ENCODE results near the gene SYNE1.

Gene SYNE1

GRCh38 chr6:152416652-152417051, 220.5 kb downstream of the SYNE1 start:
- DNase-seq = no peak

- DNase-seq = no peak
Observed at GRCh38 chr6:152404936-152405595, 232.1 kb downstream of the SYNE1 start.

- no peak for DNase-seq
Observed at GRCh38 chr6:152404086-152404857, 232.9 kb downstream of the SYNE1 start.

GRCh38 chr6:152402791-152403190, 234.4 kb downstream of the SYNE1 start:
- DNase-seq = no peak

- DNase-seq = no peak
Observed at GRCh38 chr6:152401978-152402377, 235.2 kb downstream of the SYNE1 start.

- no peak for DNase-seq
Observed at GRCh38 chr6:152399399-152399798, 237.8 kb downstream of the SYNE1 start.

- DNase-seq = no peak
Observed at GRCh38 chr6:152398993-152399392, 238.2 kb downstream of the SYNE1 start.

- DNase-seq = no peak
Observed at GRCh38 chr6:152398316-152398715, 238.8 kb downstream of the SYNE1 start.

- DNase-seq = no peak
Observed at GRCh38 chr6:152394303-152394702, 242.9 kb downstream of the SYNE1 start.

GRCh38 chr6:152391179-152391880, 245.8 kb downstream of the SYNE1 start:
- no peak for DNase-seq

- no peak for DNase-seq
Observed at GRCh38 chr6:152387091-152387490, 250.1 kb downstream of the SYNE1 start.

- no peak for DNase-seq
Observed at GRCh38 chr6:152386131-152386530, 251.0 kb downstream of the SYNE1 start.

- DNase-seq = no peak
Observed at GRCh38 chr6:152380993-152381898, 255.9 kb downstream of the SYNE1 start.

GRCh38 chr6:152380351-152380767, 256.8 kb downstream of the SYNE1 start:
- DNase-seq = no peak

GRCh38 chr6:152379423-152379822, 257.7 kb downstream of the SYNE1 start:
- DNase-seq = no peak

GRCh38 chr6:152378169-152378568, 259.0 kb downstream of the SYNE1 start:
- no peak for DNase-seq

- DNase-seq = no peak
Observed at GRCh38 chr6:152375197-152375596, 262.0 kb downstream of the SYNE1 start.

GRCh38 chr6:152372945-152373344, 264.2 kb downstream of the SYNE1 start:
- DNase-seq = no peak

GRCh38 chr6:152371775-152372174, 265.4 kb downstream of the SYNE1 start:
- no peak for DNase-seq

GRCh38 chr6:152368751-152369624, 268.2 kb downstream of the SYNE1 start:
- no peak for DNase-seq

- DNase-seq = no peak
Observed at GRCh38 chr6:152364866-152365265, 272.3 kb downstream of the SYNE1 start.

- DNase-seq = no peak
Observed at GRCh38 chr6:152360034-152360433, 277.1 kb downstream of the SYNE1 start.

All from stimulated activated CD4-positive, alpha-beta T cell treated with anti-CD3 and anti-CD28 coated beads, Interleukin-12 subunit alpha, Interleukin-12 subunit beta, amount 100 ng/mL, for 4 hours (primary cell).